ENCODE data around the gene NKX1-1. TPM values are rescaled to one million over a fixed set of nuclear protein-coding genes. Genes with fewer than 3 reads are reported as not detected.
"Not testable (repeated sequence)": the region's sequence is repeated elsewhere in the genome, so short reads cannot be mapped to it uniquely, and the experiment has no call there.

The NKX1-1 gene
- polyA plus RNA-seq, 1 experiment, result not detected

DNA sequence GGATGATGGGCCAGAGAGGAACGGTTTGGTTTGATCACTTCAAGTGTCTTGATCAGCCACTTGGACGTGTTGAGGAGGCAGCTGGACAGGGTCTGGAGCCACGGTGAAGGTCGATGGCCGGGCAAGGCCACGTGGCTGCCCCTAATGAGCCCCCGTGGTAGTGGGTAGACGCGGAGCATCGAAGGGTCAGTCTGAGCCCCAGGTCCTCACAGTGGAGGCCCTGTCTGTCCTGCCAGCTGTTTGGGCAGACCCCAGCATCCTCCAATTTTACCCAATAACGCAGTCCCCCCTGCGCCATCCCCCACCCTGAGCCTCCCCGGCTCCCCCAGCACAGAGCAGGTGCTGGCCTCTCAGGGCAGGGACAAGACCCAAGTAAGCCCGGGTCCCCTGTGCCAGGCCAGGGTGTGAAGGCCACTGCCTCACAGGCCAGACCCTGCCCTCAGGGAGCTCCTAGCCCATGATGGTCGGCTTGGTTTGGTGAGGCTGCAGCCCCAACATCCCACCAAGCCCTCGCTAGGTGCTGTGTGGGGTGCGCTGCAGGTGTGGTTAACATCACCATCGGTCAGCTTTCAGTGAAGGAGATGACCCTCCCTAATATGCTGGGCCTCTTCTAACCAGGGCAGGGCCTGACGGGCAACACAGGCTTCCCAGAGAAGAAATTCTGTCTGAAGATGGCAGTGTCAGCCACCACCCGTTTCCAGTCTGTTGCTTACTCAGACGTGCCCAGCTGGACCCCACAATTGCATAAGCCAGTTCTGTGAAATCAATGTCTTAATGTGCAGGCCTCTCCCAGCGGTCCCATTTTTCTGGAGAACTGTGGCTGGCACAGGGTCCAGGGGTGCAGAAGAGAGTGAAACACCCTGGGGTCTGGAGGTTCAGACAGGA lies 40.5 kb upstream of the NKX1-1 start:
- no peak for TF ChIP-seq CTCF (IDR thresholded peaks at IDR 0.05; ENCODE audit: insufficient read depth, low read depth, low read length)
- Histone ChIP-seq H3K36me3 (ENCODE audit: control insufficient read depth, insufficient read depth, low read length) (no peaks in the 10 kb centered on the region), H3K27me3 (ENCODE audit: control insufficient read depth, insufficient read depth, low read length) (no peaks in the 10 kb centered on the region), H3K4me3 (ENCODE audit: low read depth, low read length) (no peak overlapping the region)
- no peak for DNase-seq (ENCODE audit: low read depth)
- ChIA-PET POLR2A (no interaction called here), CTCF (no interaction called here)

GRCh38 chr4:1445716-1446445 lies 39.6 kb upstream of the NKX1-1 start:
- Histone ChIP-seq H3K27me3 (ENCODE audit: control insufficient read depth, insufficient read depth, low read length) (no peaks in the 10 kb centered on the region), H3K36me3 (ENCODE audit: control insufficient read depth, insufficient read depth, low read length) (no peaks in the 10 kb centered on the region), H3K4me3 (ENCODE audit: low read depth, low read length) (no peak overlapping the region)
- CTCF ChIA-PET, result interaction anchor here (0.7 kb wide), 1 partner anchor 17 kb away, joined by 3 read pairs; no protein-coding TSS in a partner anchor
- DNase-seq (ENCODE audit: low read depth), result no peak
- no peak for TF ChIP-seq CTCF (IDR thresholded peaks at IDR 0.05; ENCODE audit: insufficient read depth, low read depth, low read length)
- POLR2A ChIA-PET, result no interaction called here

DNA sequence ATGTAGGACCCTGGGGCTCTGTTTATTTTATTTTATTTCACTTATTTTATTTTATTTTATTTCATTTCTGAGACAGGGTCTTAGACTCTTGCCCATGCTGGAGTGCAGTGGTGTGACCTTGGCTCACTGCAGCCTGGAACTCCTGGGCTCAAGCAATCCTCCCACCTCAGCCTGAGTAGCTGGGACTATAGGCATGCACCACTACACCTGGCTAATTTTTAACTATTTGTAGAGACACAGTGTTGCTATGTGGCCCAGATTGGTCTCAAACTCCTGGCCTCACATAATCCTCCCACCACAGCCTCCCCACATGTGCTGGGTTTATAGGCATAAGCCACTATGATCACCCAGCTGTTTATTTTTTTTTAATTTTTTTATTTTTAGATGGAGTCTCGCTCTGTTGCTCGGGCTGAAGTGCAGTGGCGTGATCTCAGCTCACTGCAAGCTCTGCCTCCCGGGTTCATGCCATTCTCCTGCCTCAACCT lies 37.5 kb upstream of the NKX1-1 start:
- DNase-seq (ENCODE audit: low read depth); POLR2A ChIA-PET; CTCF ChIA-PET; H3K36me3 ChIP-seq (ENCODE audit: control insufficient read depth, insufficient read depth, low read length); H3K27me3 ChIP-seq (ENCODE audit: control insufficient read depth, insufficient read depth, low read length); H3K4me3 ChIP-seq (ENCODE audit: low read depth, low read length): not testable (repeated sequence)

- no peak overlapping the region for H3K4me3 ChIP-seq (ENCODE audit: low read depth, low read length)
- H3K27me3 ChIP-seq (ENCODE audit: control insufficient read depth, insufficient read depth, low read length), result no peaks in the 10 kb centered on the region
- POLR2A ChIA-PET, result no interaction called here
- CTCF ChIA-PET, result no interaction called here
- no peaks in the 10 kb centered on the region for H3K36me3 ChIP-seq (ENCODE audit: control insufficient read depth, insufficient read depth, low read length)
- DNase-seq (ENCODE audit: low read depth), result no peak
- no peak for TF ChIP-seq CTCF (IDR thresholded peaks at IDR 0.05; ENCODE audit: insufficient read depth, low read depth, low read length)
Measured at GRCh38 chr4:1427010-1427409, 20.8 kb upstream of the NKX1-1 start.

DNA sequence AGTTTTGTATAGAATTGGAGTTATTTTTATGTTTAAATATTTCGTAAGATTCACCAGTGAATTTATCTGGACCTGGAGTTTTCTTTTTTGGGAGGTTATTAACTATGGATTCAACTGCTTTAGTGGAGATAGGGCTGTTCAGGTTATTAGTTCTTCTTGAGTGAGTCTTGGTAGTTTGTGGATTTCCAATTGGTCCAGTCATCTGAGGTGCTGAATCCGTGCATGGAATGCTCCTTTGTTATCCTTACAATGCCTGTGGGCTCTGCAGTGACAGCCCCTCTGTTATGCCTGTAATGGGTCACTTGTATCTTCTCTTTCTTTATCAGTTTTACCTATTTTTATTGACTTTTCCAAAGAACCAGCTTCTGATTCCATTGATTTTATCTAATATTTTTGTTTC lies 15.4 kb upstream of the NKX1-1 start:
- Histone ChIP-seq H3K4me3 (ENCODE audit: low read depth, low read length) (no peak overlapping the region), H3K36me3 (ENCODE audit: control insufficient read depth, insufficient read depth, low read length) (no peaks in the 10 kb centered on the region), H3K27me3 (ENCODE audit: control insufficient read depth, insufficient read depth, low read length) (peaks cover 1% of the 10 kb centered on the region; the same call in 1 of the 2 replicates)
- DNase-seq (ENCODE audit: low read depth), result no peak
- POLR2A ChIA-PET, result no interaction called here
- CTCF ChIA-PET, result no interaction called here
- no peak for TF ChIP-seq CTCF (IDR thresholded peaks at IDR 0.05; ENCODE audit: insufficient read depth, low read depth, low read length)

Measured in BJ (cell line).